ENCODE data around the gene POR. TPM values are rescaled to one million over a fixed set of nuclear protein-coding genes. Genes with fewer than 3 reads are reported as not detected.

Gene POR
- total and polyA plus RNA-seq, 12 donors: 37.3 to 203 (median 65.5) TPM

DNA sequence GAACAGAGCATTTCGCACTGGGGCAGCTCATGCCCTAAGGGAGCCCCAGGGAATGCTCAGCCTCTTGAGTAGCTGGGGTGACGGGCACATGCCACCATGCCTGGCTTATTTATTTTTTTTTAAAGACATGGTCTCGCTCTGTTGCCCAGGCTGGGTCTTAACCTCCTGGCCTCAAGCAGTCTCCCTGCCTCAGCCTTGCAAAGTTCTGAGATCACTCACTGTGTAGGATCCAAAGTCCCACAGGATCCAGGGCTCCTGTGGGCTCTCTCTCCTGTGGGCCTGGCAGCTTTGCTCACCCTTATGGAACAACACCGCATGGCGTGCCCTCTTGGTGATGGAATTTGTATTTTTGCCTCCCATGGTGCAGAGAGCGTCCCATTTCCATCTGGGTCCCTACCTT lies 45.4 kb downstream of the POR start:
- TF ChIP-seq, protein P1, sequence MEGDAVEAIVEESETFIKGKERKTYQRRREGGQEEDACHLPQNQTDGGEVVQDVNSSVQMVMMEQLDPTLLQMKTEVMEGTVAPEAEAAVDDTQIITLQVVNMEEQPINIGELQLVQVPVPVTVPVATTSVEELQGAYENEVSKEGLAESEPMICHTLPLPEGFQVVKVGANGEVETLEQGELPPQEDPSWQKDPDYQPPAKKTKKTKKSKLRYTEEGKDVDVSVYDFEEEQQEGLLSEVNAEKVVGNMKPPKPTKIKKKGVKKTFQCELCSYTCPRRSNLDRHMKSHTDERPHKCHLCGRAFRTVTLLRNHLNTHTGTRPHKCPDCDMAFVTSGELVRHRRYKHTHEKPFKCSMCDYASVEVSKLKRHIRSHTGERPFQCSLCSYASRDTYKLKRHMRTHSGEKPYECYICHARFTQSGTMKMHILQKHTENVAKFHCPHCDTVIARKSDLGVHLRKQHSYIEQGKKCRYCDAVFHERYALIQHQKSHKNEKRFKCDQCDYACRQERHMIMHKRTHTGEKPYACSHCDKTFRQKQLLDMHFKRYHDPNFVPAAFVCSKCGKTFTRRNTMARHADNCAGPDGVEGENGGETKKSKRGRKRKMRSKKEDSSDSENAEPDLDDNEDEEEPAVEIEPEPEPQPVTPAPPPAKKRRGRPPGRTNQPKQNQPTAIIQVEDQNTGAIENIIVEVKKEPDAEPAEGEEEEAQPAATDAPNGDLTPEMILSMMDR (IDR thresholded peaks at IDR 0.05): no peak
- 97 to 99% methylated on average over 6 of the region's 6 CpGs for WGBS, 2 donors
- DNase-seq (no peak), ATAC-seq (no peak)
- peaks cover 19 to 40% (median 33%) of the 10 kb centered on the region in 9 donors for H3K4me1 ChIP-seq
- H3K27me3 ChIP-seq: no peaks in the 10 kb centered on the region
- H3K27ac ChIP-seq: no peak overlapping the region
- H3K9me3 ChIP-seq: no peaks in the 10 kb centered on the region
- H3K4me3 ChIP-seq: no peak overlapping the region
- H3K36me3 ChIP-seq: peaks cover 0 to 54% (median 9%) of the 10 kb centered on the region in 9 donors
- intact Hi-C loops (cut with DNase I): loop anchor here in 5 of 10 donors (5.0 kb wide), 1 partner anchor 43 kb away; the partner anchor contains the start of gene POR (in 5 of the 5)

GRCh38 chr7:75961218-75961617 lies 46.3 kb downstream of the POR start:
- TF ChIP-seq, protein P1 (IDR thresholded peaks at IDR 0.05): peak in 2 of 9 donors; percentile 10 to 13
- intact Hi-C loops (cut with DNase I): loop anchor here in 5 of 10 donors (5.0 kb wide), 1 partner anchor 44 kb away; the partner anchor contains the start of gene POR (in 5 of the 5)
- H3K4me1 ChIP-seq: peaks cover 27 to 49% (median 42%) of the 10 kb centered on the region in 9 donors
- 88 to 93% methylated on average over 7 of the region's 7 CpGs for WGBS, 2 donors
- peaks cover 0 to 46% (median 7%) of the 10 kb centered on the region in 9 donors for H3K36me3 ChIP-seq
- no peaks in the 10 kb centered on the region for H3K9me3 ChIP-seq
- H3K4me3 ChIP-seq: no peak overlapping the region
- peak overlapping the region in 3 of 10 donors; percentile 87 to 95 (median 92) for H3K27ac ChIP-seq
- H3K27me3 ChIP-seq: no peaks in the 10 kb centered on the region
- DNase-seq: no peak
- ATAC-seq: no peak

DNA sequence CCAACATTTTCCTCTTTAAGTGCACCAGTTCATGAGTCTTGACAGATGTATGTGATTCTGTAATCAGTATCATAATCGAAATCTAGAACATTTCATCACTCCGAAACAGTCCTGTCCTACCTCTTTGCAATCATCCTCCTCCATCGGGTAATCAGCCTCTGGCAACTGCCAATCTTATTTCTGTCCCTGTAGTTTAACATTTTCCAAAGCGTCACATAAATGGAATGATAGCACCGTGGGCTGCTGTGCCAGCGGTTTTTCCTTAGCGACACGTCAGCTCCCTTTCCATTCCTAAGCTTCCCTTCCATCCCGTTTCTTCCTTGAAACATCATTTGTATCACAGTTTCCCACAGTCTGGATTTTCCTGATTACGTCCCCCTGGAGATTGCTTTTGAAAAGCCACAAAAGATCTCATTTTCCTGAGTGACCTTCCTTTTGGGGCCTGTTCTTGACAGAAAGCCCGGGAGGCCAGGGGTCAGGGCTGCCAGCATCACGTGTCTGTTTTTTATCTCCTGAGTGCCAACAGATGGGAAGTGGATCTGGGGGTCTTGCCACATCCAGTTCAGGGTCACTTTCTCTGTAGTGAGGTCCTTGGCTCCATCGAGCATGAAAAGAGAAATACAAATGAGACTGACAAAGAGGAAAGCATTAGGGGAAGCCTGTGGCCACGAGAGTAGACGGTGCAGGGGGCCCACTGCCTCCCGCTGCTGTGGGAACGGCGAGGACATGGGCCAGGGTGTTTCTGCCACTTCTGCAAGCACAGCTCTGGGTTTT lies 47.8 kb downstream of the POR start:
- H3K4me1 ChIP-seq: peaks cover 33 to 64% (median 53%) of the 10 kb centered on the region in 9 donors
- no peaks in the 10 kb centered on the region for H3K9me3 ChIP-seq
- H3K27me3 ChIP-seq: no peaks in the 10 kb centered on the region
- peak overlapping the region; percentile 78 to 95 (median 85) for H3K27ac ChIP-seq
- intact Hi-C loops (cut with DNase I): loop anchor here in 5 of 10 donors (5.0 kb wide), 1 partner anchor 45 kb away; the partner anchor contains the start of gene POR (in 5 of the 5)
- peaks cover 0 to 30% (median 0%) of the 10 kb centered on the region in 9 donors for H3K36me3 ChIP-seq
- TF ChIP-seq, protein P1 (IDR thresholded peaks at IDR 0.05): no peak
- ATAC-seq (peak; percentile 2 to 55 (median 32)), DNase-seq (peak; percentile 56 to 70)
- H3K4me3 ChIP-seq: no peak overlapping the region
- 21 to 25% methylated on average over 18 of the region's 18 CpGs for WGBS, 2 donors

DNA sequence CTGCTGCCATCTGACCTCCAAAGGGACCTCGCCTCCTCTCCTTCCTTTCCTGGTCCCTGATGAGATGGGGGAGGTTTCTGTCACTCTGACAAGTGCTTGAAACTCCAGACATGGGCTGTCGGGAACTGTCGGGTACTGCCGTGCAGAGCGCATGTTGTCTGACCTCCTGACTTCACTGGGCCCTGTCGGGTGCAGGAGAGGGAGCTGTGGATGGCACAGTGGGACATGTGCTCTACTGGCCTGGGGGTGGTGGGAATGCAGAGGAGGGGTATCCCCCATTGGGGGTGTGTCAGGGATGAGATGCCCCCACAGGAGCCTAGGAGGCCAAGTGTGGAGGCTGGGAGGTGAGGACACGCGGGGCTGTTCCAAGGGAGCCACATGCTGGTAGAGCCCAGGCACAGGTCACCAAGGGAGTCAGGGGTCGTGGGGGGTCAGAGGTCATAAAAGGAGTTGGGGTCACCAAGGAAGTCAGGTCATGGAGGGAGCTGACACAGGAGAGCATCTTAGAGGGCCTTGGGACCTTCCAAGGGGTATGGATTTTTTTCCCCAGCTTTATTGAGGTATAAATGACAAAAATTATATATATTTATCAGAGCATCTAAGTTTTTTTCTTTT lies 48.5 kb downstream of the POR start:
- intact Hi-C loops (cut with DNase I): loop anchor here in 5 of 10 donors (5.0 kb wide), 1 partner anchor 46 kb away; the partner anchor contains the start of gene POR (in 5 of the 5)
- ATAC-seq (peak in 6 of 8 donors; percentile 5 to 47 (median 28)), DNase-seq (peak in 1 of 2 donors; percentile 30)
- TF ChIP-seq, protein P1 (IDR thresholded peaks at IDR 0.05): no peak
- WGBS, 2 donors: 42 to 45% methylated on average over 9 of the region's 9 CpGs
- Histone ChIP-seq H3K36me3 (peaks cover 0 to 29% (median 0%) of the 10 kb centered on the region in 9 donors), H3K27ac (peak overlapping the region; percentile 78 to 95 (median 85)), H3K4me1 (peaks cover 34 to 71% (median 60%) of the 10 kb centered on the region in 9 donors), H3K27me3 (no peaks in the 10 kb centered on the region), H3K4me3 (no peak overlapping the region), H3K9me3 (no peaks in the 10 kb centered on the region)
